GM21786 (cell line): ENCODE data around the gene GUK1.
"Not testable (repeated sequence)": the region's sequence is repeated elsewhere in the genome, so short reads cannot be mapped to it uniquely, and the experiment has no call there.

ENCODE experiments used
- ATAC-seq: cut with Tn5 transposase; IDR thresholded peaks from one replicate; pipeline ENCODE4 v1.9.1; 2021; ENCODE audit not compliant: unreplicated experiment

GUK1 gene

DNA sequence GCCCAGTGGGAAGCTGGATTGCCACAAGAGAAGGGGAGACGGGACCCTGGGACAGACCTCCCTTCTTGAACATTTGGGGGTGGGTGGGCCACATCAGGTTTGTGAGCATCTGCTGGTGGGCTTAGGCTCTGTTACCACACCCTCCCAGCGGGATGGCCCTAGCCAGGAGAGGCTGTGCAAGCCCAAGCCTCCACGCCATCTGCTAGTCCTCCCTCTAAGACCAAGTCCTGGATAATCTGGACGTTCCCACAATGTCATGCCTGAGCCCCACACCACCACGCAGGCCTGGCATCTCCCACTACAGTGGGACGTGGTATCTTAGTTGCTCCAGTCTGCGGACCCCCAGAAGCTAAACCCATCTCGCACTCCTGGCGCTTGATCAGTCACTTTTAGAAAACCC lies 21.8 kb downstream of the GUK1 start:
- ATAC-seq = no peak

DNA sequence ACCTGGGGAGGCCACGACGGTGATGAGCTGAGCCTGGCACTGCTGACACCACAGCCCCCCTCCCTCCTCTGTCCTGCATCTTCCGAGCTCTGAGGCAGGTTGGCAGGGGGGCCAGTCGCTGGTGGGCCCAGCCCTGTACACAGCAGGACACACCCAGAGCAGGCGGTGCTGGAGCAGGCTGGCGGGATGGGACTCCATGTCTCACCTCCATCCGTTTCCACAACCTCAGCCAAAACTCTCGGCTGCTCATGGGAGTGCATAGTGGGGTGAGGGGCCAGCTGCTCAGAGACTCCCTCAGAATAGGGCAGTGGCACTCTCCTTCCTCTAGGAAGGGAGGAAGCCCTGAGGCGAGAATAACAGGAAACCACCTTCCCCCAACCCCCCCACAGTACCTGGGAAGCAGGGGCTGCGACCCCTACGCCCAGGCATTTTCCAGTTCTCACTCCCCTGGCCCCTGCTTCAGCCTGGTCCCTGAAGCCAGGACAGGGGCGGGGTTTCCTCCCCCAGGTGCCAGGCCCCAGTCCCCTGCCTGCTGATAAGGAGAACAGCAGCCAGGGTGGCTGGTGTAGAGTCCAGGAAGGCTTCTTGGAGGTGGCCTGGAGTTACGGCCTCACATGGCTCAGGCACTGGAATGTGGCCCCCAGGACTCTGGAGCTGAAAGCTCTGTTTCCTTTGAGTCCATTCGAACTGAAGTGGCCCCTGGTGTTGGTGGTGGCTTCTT lies 22.4 kb downstream of the GUK1 start:
- ATAC-seq = no peak

- ATAC-seq = no peak
Measured at GRCh38 chr1:228163007-228163753, 23.1 kb downstream of the GUK1 start.

DNA sequence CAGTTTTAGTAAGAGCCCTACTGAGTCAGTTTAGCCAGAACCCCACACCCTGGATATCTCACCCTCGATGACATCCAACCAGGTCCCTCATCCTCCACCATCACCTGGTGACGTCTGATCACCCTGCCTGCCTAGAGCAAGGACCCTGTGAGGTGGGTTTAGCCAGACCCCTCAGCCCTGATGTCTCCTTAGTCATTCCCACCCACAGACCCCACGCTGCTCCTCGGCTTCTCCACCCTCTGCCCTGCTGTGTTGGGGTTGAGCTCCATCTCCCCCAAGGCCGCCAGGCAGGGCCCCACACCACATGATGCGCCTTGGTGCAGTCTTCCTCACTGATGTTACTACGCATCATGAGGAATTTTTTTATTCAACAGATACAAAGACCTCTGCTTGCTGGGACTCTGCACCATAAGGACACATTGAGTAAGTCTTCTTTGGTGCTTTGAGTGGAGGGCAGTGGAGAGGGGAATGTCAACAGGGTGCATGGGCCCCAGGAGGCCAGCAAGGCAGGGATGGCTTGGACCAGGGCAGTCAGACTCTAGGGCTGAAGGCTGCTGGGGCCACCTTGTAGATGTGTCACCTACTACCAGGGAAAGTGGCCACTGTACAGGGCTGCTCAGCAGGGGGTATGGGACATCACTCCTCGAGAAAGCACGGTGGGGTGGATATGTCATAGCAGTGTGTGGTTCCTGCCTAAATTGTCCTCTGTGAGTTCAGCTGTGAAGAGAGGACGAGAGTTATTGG lies 23.9 kb downstream of the GUK1 start:
- no peak for ATAC-seq

- ATAC-seq = no peak
Measured at GRCh38 chr1:228164561-228165371, 24.7 kb downstream of the GUK1 start.

- peak; percentile 81 for ATAC-seq
Measured at GRCh38 chr1:228165372-228166169, 25.5 kb downstream of the GUK1 start, which contains the start of gene IBA57. Gene IBA57 (plus strand): TSS chr1:228165804. CDS start chr1:228165817, 13 bp downstream.

- ATAC-seq = peak; percentile 23
Measured at GRCh38 chr1:228166170-228166936, 26.3 kb downstream of the GUK1 start.

DNA sequence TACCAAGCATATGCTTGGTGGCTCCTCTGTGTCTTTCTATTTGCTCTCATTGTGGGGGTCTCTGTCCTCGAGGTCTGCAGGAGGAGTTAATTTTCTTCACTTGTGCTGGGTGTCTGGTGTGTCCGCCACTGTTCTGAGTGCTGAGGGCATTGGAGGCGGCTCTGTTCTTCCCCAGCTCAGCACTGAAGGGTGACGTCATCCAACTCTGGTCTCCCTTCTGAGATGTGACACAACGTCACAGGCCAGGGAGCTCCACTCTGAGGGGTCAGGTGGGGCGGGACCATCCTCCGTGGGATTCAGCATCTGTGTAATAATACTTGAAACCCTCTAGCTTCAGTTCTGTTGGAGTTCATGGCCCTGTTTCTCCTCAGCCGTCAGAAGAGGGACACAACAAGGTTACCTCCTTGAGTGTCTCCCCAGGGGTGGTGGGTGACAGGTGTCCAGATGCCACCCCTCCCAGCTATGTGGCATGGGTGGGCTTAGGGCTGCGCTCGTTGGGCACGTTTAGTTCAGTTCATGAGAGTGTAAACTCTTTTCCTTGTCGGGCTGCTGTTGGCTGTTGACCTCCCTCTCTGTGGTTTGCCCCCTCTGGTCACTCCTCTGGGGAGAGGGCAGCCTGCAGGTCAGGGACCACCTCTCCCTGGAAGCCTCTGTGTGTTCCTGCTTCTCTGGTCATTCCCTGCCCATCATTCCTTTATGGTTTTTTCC lies 28.6 kb downstream of the GUK1 start:
- no peak for ATAC-seq

DNA sequence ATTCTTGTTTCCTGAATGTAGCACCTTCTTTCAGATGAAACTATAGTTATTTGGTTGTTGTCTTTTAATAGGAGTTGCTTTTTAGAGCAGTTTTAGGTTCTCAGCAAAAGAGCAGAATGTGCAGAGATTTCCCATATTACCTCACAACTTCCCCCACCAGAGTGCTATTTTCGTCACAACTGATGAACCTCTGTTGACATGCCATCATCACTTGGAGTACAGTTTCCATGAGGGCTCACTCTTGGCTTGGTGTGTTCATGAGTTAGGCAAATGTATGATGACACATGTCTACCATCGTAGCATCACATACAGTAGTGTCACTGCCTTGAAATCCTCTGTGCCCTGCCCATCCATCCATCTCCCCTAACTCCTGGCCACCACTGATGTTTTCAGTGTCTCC lies 29.3 kb downstream of the GUK1 start:
- no peak for ATAC-seq

GRCh38 chr1:228170666-228171065 lies 30.6 kb downstream of the GUK1 start:
- no peak for ATAC-seq

GRCh38 chr1:228171221-228171891 lies 31.3 kb downstream of the GUK1 start:
- no peak for ATAC-seq

GRCh38 chr1:228172591-228173527 lies 32.8 kb downstream of the GUK1 start:
- no peak for ATAC-seq

- not testable (repeated sequence) for ATAC-seq
Measured at GRCh38 chr1:228173528-228174481, 33.7 kb downstream of the GUK1 start.

GRCh38 chr1:228174482-228175315 lies 34.6 kb downstream of the GUK1 start:
- ATAC-seq = no peak
